Breast epithelium (tissue), 3 donors: ENCODE data around the gene C19orf33.

Experiments
- POLR2A ChIP-seq: fragments of 450-650 bp; IDR thresholded peaks from one replicate; pipeline ENCODE4 v1.6.1; 2016; ENCODE audit warnings: antibody characterized with exemption, mild to moderate bottlenecking, moderate library complexity
- TF ChIP-seq, protein P1 (sequence below), 3 donors: fragments of 450-650 bp; IDR thresholded peaks; one replicate each; pipeline ENCODE4 v1.5.1; 2016 to 2017; ENCODE audit warnings: antibody characterized with exemption in 3 of 3, mild to moderate bottlenecking in 3 of 3, moderate library complexity in 3 of 3

- TF ChIP-seq POLR2A, result no peak
- TF ChIP-seq, protein P1, sequence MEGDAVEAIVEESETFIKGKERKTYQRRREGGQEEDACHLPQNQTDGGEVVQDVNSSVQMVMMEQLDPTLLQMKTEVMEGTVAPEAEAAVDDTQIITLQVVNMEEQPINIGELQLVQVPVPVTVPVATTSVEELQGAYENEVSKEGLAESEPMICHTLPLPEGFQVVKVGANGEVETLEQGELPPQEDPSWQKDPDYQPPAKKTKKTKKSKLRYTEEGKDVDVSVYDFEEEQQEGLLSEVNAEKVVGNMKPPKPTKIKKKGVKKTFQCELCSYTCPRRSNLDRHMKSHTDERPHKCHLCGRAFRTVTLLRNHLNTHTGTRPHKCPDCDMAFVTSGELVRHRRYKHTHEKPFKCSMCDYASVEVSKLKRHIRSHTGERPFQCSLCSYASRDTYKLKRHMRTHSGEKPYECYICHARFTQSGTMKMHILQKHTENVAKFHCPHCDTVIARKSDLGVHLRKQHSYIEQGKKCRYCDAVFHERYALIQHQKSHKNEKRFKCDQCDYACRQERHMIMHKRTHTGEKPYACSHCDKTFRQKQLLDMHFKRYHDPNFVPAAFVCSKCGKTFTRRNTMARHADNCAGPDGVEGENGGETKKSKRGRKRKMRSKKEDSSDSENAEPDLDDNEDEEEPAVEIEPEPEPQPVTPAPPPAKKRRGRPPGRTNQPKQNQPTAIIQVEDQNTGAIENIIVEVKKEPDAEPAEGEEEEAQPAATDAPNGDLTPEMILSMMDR (IDR thresholded peaks at IDR 0.05), result no peak
Measured at GRCh38 chr19:38333245-38333644, 29.2 kb downstream of the C19orf33 start.
